Psoas muscle (tissue), 8 donors: ENCODE results near the gene MCCD1. TPM values are rescaled to one million over a fixed set of nuclear protein-coding genes. Genes with fewer than 3 reads are reported as not detected.

Source experiments
- ATAC-seq, 4 donors: fragments of 200-7000 bp; cut with Tn5 transposase; one replicate each; pipeline ENCODE4 v1.9.1; 2020; ENCODE audit warnings: moderate library complexity in 3 of 4, mild to moderate bottlenecking in 2 of 4
- DNase-seq, 2 donors: peaks; one replicate each; pipeline ENCODE4 v3.0.0-alpha.2; 2020
- H3K27ac ChIP-seq: fragments of 200-600 bp; one replicate; pipeline ENCODE4 v1.8.0; 2022
- H3K27me3 ChIP-seq, 3 donors: fragments of 200-600 bp in 1 of 3; one replicate each; pipeline versions ENCODE4 v1.6.1 to v1.8.0; 2013 to 2022; ENCODE audit warnings: low read length in 2 of 3, mild to moderate bottlenecking in 2 of 3, moderate library complexity in 1 of 3; ENCODE audit not compliant: insufficient read depth in 3 of 3
- H3K36me3 ChIP-seq, 2 donors: fragments of 200-600 bp in 1 of 2; one replicate each; pipeline versions ENCODE4 v1.6.1 to v1.8.0; 2013 to 2022; ENCODE audit warnings: low read depth in 1 of 2, mild to moderate bottlenecking in 1 of 2, moderate library complexity in 1 of 2; ENCODE audit not compliant: insufficient read depth in 1 of 2
- H3K4me1 ChIP-seq: fragments of 200-600 bp; one replicate; pipeline ENCODE4 v1.8.0; 2022
- H3K4me3 ChIP-seq: fragments of 200-600 bp; one replicate; pipeline ENCODE4 v1.8.0; 2022; ENCODE audit warnings: mild to moderate bottlenecking
- H3K9me3 ChIP-seq: fragments of 200-600 bp; one replicate; pipeline ENCODE4 v1.8.0; 2022
- CTCF ChIP-seq: fragments of 200-600 bp; IDR thresholded peaks from one replicate; pipeline ENCODE4 v1.8.0; 2022; ENCODE audit warnings: antibody characterized with exemption
- WGBS, 3 donors: extraction: QIAGEN DNeasy Blood & Tissue Kit; methylation state at CpG; one replicate each; pipeline versions ENCODE4 v1.1.6 to v1.1.7; 2013; 5-methylcytosine and 5-hydroxymethylcytosine counted together
- intact Hi-C, 2 donors: fragments of 100-400 bp; cut with DNase I; formaldehyde crosslinking; loops; one replicate each; pipeline versions ENCODE4 v1.11.0 to v1.14.2; 2022
- polyA plus RNA-seq, 3 donors: library from polyadenylated mRNA; stranded (reverse); fragments of 200-250 nt; gene quantifications; one replicate each; pipeline ENCODE4 v1.2.3, GENCODE V29; 2013
- total RNA-seq, 4 donors: library from RNA; stranded (reverse); fragmentation: NEBNext Ultra II Directional in 2 of 4; extraction: Animal tissue kit (Norgen Biotek cat#: 25700) in 2 of 4; gene quantifications; one replicate each; pipeline versions ENCODE4 v1.2.1 to v1.2.4, GENCODE V29; 2021 to 2023
- donor health status: healthy with polysubstance abuse.
- donor health status: DM: no; HTN: no; CAD: no; lungs with moderate emphysema.
- donor health status: Bipolar disorder and iron deficiency.
- donor health status: healthy.
- donor health status: DM: yes; HTN: yes; CAD: no.
- donor health status: DM: no; HTN: no; CAD: no.
- donor health status: DM: no; HTN: no; CAD: no.
- donor health status: DM: yes; HTN: yes; CAD: no.

Gene MCCD1
- total and polyA plus RNA-seq, 7 donors: not detected

- WGBS, 3 donors: 74 to 78% (median 77%) methylated on average over 12 of the region's 12 CpGs
- no peaks in the 10 kb centered on the region for H3K4me1 ChIP-seq
- no peak overlapping the region for H3K4me3 ChIP-seq
- H3K27ac ChIP-seq: no peak overlapping the region
- DNase-seq (no peak), ATAC-seq (no peak)
- intact Hi-C loops: no loop called here
- H3K27me3 ChIP-seq: no peaks in the 10 kb centered on the region
- no peaks in the 10 kb centered on the region for H3K36me3 ChIP-seq
- TF ChIP-seq CTCF: no peak
- no peaks in the 10 kb centered on the region for H3K9me3 ChIP-seq
Measured at GRCh38 chr6:31578184-31579118, 49.7 kb downstream of the MCCD1 start.

GRCh38 chr6:31579119-31579505 lies 50.4 kb downstream of the MCCD1 start:
- H3K4me1 ChIP-seq: no peaks in the 10 kb centered on the region
- no peaks in the 10 kb centered on the region for H3K36me3 ChIP-seq
- 86 to 94% (median 92%) methylated on average over 3 of the region's 3 CpGs for WGBS, 3 donors
- no peaks in the 10 kb centered on the region for H3K9me3 ChIP-seq
- H3K27ac ChIP-seq: no peak overlapping the region
- H3K27me3 ChIP-seq: no peaks in the 10 kb centered on the region
- TF ChIP-seq CTCF: no peak
- no peak for DNase-seq
- intact Hi-C loops: no loop called here
- no peak overlapping the region for H3K4me3 ChIP-seq
- ATAC-seq: no peak

Other genes with a start within 250 kb of the MCCD1 start
- 100 to 1,000 TPM; 185 to 402 (median 277) TPM for gene HLA-B, start 171.8 kb upstream of the MCCD1 start, total RNA-seq
- 100 to 1,000 TPM; 138 to 237 (median 218) TPM for gene HLA-B, start 171.8 kb upstream of the MCCD1 start, polyA plus RNA-seq
- gene MICA, start 125.4 kb upstream of the MCCD1 start, total RNA-seq: 1 to 10 TPM; 2.7 to 5.7 (median 4.2) TPM
- 1 to 10 TPM; 4.1 to 5.7 (median 5.0) TPM for gene MICA, start 125.4 kb upstream of the MCCD1 start, polyA plus RNA-seq
- 1 to 10 TPM in 1 of 4 donors, under 1 TPM in 3; 0.65 to 1.0 (median 0.75) TPM for gene MICB, start 30.8 kb upstream of the MCCD1 start, total RNA-seq
- under 1 TPM; 0.25 to 0.42 (median 0.25) TPM for gene MICB, start 30.8 kb upstream of the MCCD1 start, polyA plus RNA-seq
- gene DDX39B, start 13.0 kb downstream of the MCCD1 start, total RNA-seq: 100 to 1,000 TPM; 141 to 186 (median 165) TPM
- 100 to 1,000 TPM; 128 to 174 (median 134) TPM for gene DDX39B, start 13.0 kb downstream of the MCCD1 start, polyA plus RNA-seq
- gene ATP6V1G2, start 17.6 kb downstream of the MCCD1 start, total RNA-seq: 1 to 10 TPM in 2 of 4 donors, under 1 TPM in 2; 0.66 to 2.8 (median 0.94) TPM
- gene ATP6V1G2, start 17.6 kb downstream of the MCCD1 start, polyA plus RNA-seq: 1 to 10 TPM in 2 of 3 donors, under 1 TPM in 1; 0.95 to 4.7 (median 1.7) TPM
- gene NFKBIL1, start 18.6 kb downstream of the MCCD1 start, total RNA-seq: 10 to 100 TPM; 13.7 to 19.1 (median 15.4) TPM
- gene NFKBIL1, start 18.6 kb downstream of the MCCD1 start, polyA plus RNA-seq: 10 to 100 TPM; 20.8 to 29.3 (median 21.6) TPM
- not detected for gene LTA, start 43.3 kb downstream of the MCCD1 start, total RNA-seq
- under 1 TPM in 2 of 3 donors, not detected in 1; 0.05 to 0.10 TPM for gene LTA, start 43.3 kb downstream of the MCCD1 start, polyA plus RNA-seq
- gene TNF, start 46.6 kb downstream of the MCCD1 start, total RNA-seq: under 1 TPM in 3 of 4 donors, not detected in 1; 0.34 to 0.81 (median 0.61) TPM
- gene TNF, start 46.6 kb downstream of the MCCD1 start, polyA plus RNA-seq: under 1 TPM in 2 of 3 donors, not detected in 1; 0.09 TPM
- gene LTB, start 53.5 kb downstream of the MCCD1 start, total RNA-seq: under 1 TPM; 0.69 to 0.79 (median 0.74) TPM
- 1 to 10 TPM in 1 of 3 donors, under 1 TPM in 2; 0.08 to 1.0 (median 0.17) TPM for gene LTB, start 53.5 kb downstream of the MCCD1 start, polyA plus RNA-seq
- 1 to 10 TPM; 1.8 to 5.6 (median 3.1) TPM for gene LST1, start 57.3 kb downstream of the MCCD1 start, total RNA-seq
- gene LST1, start 57.3 kb downstream of the MCCD1 start, polyA plus RNA-seq: 1 to 10 TPM; 1.2 to 1.8 (median 1.7) TPM
- not detected for gene NCR3, start 64.0 kb downstream of the MCCD1 start, total RNA-seq
- gene NCR3, start 64.0 kb downstream of the MCCD1 start, polyA plus RNA-seq: under 1 TPM in 2 of 3 donors, not detected in 1; 0.08 to 0.20 TPM
- 1 to 10 TPM; 2.6 to 9.5 (median 4.6) TPM for gene AIF1, start 86.3 kb downstream of the MCCD1 start, total RNA-seq
- 10 to 100 TPM in 1 of 3 donors, 1 to 10 TPM in 2; 4.9 to 11.3 (median 5.7) TPM for gene AIF1, start 86.3 kb downstream of the MCCD1 start, polyA plus RNA-seq
- gene PRRC2A, start 91.8 kb downstream of the MCCD1 start, total RNA-seq: 100 to 1,000 TPM in 1 of 4 donors, 10 to 100 TPM in 3; 80.1 to 116 (median 81.7) TPM
- 100 to 1,000 TPM in 1 of 3 donors, 10 to 100 TPM in 2; 60.2 to 119 (median 65.3) TPM for gene PRRC2A, start 91.8 kb downstream of the MCCD1 start, polyA plus RNA-seq
- gene BAG6, start 123.7 kb downstream of the MCCD1 start, total RNA-seq: 100 to 1,000 TPM; 317 to 370 (median 341) TPM
- gene BAG6, start 123.7 kb downstream of the MCCD1 start, polyA plus RNA-seq: 100 to 1,000 TPM; 294 to 419 (median 302) TPM
- 1 to 10 TPM; 1.9 to 3.0 (median 2.3) TPM for gene APOM, start 126.9 kb downstream of the MCCD1 start, total RNA-seq
- 1 to 10 TPM; 1.8 to 3.5 (median 2.0) TPM for gene APOM, start 126.9 kb downstream of the MCCD1 start, polyA plus RNA-seq
- gene C6orf47, start 131.8 kb downstream of the MCCD1 start, total RNA-seq: 10 to 100 TPM; 13.5 to 21.2 (median 16.1) TPM
- 10 to 100 TPM; 19.4 to 36.0 (median 22.9) TPM for gene C6orf47, start 131.8 kb downstream of the MCCD1 start, polyA plus RNA-seq
- 10 to 100 TPM; 13.6 to 22.6 (median 15.3) TPM for gene GPANK1, start 136.0 kb downstream of the MCCD1 start, total RNA-seq
- gene GPANK1, start 136.0 kb downstream of the MCCD1 start, polyA plus RNA-seq: 10 to 100 TPM; 23.5 to 49.7 (median 24.2) TPM
- 100 to 1,000 TPM; 102 to 129 (median 103) TPM for gene CSNK2B, start 137.1 kb downstream of the MCCD1 start, total RNA-seq
- 100 to 1,000 TPM; 151 to 208 (median 160) TPM for gene CSNK2B, start 137.1 kb downstream of the MCCD1 start, polyA plus RNA-seq
- 1 to 10 TPM; 1.7 to 8.4 (median 3.0) TPM for gene LY6G5B, start 141.0 kb downstream of the MCCD1 start, total RNA-seq
- 1 to 10 TPM; 2.5 to 2.9 (median 2.9) TPM for gene LY6G5B, start 141.0 kb downstream of the MCCD1 start, polyA plus RNA-seq
- gene LY6G5C, start 152.1 kb downstream of the MCCD1 start, total RNA-seq: 1 to 10 TPM in 3 of 4 donors, under 1 TPM in 1; 0.75 to 3.2 (median 2.3) TPM
- 1 to 10 TPM; 1.4 to 2.3 (median 1.9) TPM for gene LY6G5C, start 152.1 kb downstream of the MCCD1 start, polyA plus RNA-seq
- 10 to 100 TPM; 26.6 to 36.5 (median 30.5) TPM for gene ABHD16A, start 174.4 kb downstream of the MCCD1 start, total RNA-seq
- 10 to 100 TPM; 34.4 to 56.6 (median 50.0) TPM for gene ABHD16A, start 174.4 kb downstream of the MCCD1 start, polyA plus RNA-seq
- not detected for gene LY6G6F, start 177.9 kb downstream of the MCCD1 start, total RNA-seq
- under 1 TPM in 1 of 3 donors, not detected in 2; 0.05 TPM for gene LY6G6F, start 177.9 kb downstream of the MCCD1 start, polyA plus RNA-seq
- gene LY6G6D, start 186.4 kb downstream of the MCCD1 start, total RNA-seq: not detected
- not detected for gene LY6G6D, start 186.4 kb downstream of the MCCD1 start, polyA plus RNA-seq
- gene LY6G6C, start 192.8 kb downstream of the MCCD1 start, total RNA-seq: not detected
- not detected for gene LY6G6C, start 192.8 kb downstream of the MCCD1 start, polyA plus RNA-seq
- gene MPIG6B, start 194.4 kb downstream of the MCCD1 start, total RNA-seq: under 1 TPM; 0.10 to 0.37 (median 0.22) TPM
- under 1 TPM in 1 of 3 donors, not detected in 2; 0.04 TPM for gene MPIG6B, start 194.4 kb downstream of the MCCD1 start, polyA plus RNA-seq
- gene DDAH2, start 200.3 kb downstream of the MCCD1 start, total RNA-seq: 10 to 100 TPM in 2 of 4 donors, 1 to 10 TPM in 2; 8.4 to 16.2 (median 10.2) TPM
- 10 to 100 TPM in 2 of 3 donors, 1 to 10 TPM in 1; 6.3 to 13.8 (median 11.3) TPM for gene DDAH2, start 200.3 kb downstream of the MCCD1 start, polyA plus RNA-seq
- 10 to 100 TPM; 29.1 to 51.2 (median 41.9) TPM for gene CLIC1, start 207.6 kb downstream of the MCCD1 start, total RNA-seq
- gene CLIC1, start 207.6 kb downstream of the MCCD1 start, polyA plus RNA-seq: 10 to 100 TPM; 20.6 to 85.9 (median 35.1) TPM
- gene MSH5, start 211.0 kb downstream of the MCCD1 start, total RNA-seq: 1 to 10 TPM; 1.7 to 3.0 (median 1.8) TPM
- 1 to 10 TPM; 1.4 to 2.7 (median 1.7) TPM for gene MSH5, start 211.0 kb downstream of the MCCD1 start, polyA plus RNA-seq
- gene SAPCD1, start 233.7 kb downstream of the MCCD1 start, total RNA-seq: under 1 TPM in 1 of 4 donors, not detected in 3; 0.59 TPM
- gene SAPCD1, start 233.7 kb downstream of the MCCD1 start, polyA plus RNA-seq: under 1 TPM; 0.13 to 0.78 (median 0.23) TPM
- gene VWA7, start 248.4 kb downstream of the MCCD1 start, total RNA-seq: 1 to 10 TPM; 5.2 to 8.0 (median 7.5) TPM
- gene VWA7, start 248.4 kb downstream of the MCCD1 start, polyA plus RNA-seq: 1 to 10 TPM in 2 of 3 donors, under 1 TPM in 1; 0.76 to 3.5 (median 1.8) TPM